ENCODE data around the gene TAS2R60.

- TF ChIP-seq, protein P1, sequence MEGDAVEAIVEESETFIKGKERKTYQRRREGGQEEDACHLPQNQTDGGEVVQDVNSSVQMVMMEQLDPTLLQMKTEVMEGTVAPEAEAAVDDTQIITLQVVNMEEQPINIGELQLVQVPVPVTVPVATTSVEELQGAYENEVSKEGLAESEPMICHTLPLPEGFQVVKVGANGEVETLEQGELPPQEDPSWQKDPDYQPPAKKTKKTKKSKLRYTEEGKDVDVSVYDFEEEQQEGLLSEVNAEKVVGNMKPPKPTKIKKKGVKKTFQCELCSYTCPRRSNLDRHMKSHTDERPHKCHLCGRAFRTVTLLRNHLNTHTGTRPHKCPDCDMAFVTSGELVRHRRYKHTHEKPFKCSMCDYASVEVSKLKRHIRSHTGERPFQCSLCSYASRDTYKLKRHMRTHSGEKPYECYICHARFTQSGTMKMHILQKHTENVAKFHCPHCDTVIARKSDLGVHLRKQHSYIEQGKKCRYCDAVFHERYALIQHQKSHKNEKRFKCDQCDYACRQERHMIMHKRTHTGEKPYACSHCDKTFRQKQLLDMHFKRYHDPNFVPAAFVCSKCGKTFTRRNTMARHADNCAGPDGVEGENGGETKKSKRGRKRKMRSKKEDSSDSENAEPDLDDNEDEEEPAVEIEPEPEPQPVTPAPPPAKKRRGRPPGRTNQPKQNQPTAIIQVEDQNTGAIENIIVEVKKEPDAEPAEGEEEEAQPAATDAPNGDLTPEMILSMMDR (IDR thresholded peaks at IDR 0.05) = peak; percentile 65 to 74
- TF ChIP-seq POLR2AphosphoS5 (IDR thresholded peaks at IDR 0.05) (no peak), POLR2A (IDR thresholded peaks at IDR 0.05) (no peak)
Measured at GRCh38 chr7:143416565-143417149, 26.6 kb upstream of the TAS2R60 start.
